Activated effector memory CD4-positive, alpha-beta T cell treated with Interleukin-2 at 50 U/mL for 16 hours (primary cell): ENCODE data around the gene DDX3Y.

Source experiments
- DNase-seq: peaks from one replicate; pipeline ENCODE4 v3.0.0-alpha.2; 2020

DDX3Y gene

DNA sequence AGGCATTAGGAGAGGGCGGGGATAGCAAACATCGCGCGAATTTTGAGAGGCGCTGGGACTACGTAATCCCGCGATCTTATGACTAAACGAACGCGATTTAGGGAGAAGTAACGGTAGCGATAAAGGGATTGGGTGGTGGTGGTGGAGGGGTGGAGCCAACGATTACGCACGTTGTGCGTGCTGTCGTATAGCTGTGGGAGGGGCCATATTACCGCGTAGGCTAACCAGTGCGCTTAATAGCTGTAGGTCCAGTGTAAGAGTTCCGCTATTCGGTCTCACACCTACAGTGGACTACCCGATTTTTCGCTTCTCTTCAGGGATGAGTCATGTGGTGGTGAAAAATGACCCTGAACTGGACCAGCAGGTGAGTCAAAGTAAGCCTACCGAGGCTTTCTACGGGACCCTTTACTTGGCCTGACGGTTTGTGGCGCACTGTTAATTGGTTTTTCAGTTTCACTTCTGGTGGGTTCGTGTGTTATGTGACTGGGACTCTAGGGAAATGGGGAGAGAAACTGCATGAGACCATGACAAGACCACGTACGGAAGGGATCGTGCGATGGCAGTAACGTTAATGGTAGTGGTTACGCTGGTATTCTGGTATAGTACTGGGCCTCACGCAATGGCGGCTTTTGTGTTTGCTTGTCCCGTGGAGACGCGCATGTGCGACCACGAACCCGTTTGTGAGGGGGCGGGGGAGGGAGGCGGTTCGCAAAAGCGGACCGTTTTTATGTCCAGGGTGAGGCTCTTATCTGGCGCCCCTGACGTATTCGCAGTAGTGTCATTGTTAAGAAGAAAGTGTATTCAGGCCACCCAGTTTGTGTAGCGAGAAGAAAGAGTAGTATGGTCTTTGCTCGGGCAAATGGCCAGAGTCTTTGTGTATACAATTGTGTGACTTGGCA is at the start of gene DDX3Y:
TSS of gene DDX3Y (plus strand) at position 251 of the 899 bp plus-strand sequence. CDS start at position 320, 69 bp downstream.
- DNase-seq: peak; percentile 75

DNA sequence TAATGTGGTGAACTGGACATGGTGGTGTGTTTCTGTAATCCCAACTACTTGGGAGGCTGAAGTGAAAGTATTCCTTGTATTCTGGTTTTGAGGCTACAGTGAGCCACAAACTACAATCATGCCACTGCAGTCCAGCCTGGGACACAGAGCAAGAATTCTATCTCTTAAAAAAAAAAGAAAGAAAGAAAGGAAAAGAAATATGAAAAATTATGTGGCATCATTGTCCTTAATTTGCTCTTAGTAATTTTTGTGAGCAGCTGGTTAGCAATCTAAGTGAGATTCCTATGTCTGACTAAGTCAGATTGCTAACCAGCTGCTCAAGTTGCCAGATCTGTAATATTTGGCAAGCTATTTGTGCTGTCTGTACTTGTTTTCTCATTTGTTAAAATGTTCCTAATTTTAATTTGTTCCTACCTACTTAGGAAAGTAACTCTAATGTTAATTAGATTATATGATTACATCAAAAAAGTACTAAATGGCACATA is 48.8 kb upstream of the DDX3Y start:
- DNase-seq: no peak

- DNase-seq: no peak
Measured at GRCh38 chrY:12867960-12868359, 36.7 kb upstream of the DDX3Y start.

- no peak for DNase-seq
Measured at GRCh38 chrY:12896973-12897372, 7.7 kb upstream of the DDX3Y start.

GRCh38 chrY:12898604-12899003 is 6.1 kb upstream of the DDX3Y start:
- no peak for DNase-seq

DNA sequence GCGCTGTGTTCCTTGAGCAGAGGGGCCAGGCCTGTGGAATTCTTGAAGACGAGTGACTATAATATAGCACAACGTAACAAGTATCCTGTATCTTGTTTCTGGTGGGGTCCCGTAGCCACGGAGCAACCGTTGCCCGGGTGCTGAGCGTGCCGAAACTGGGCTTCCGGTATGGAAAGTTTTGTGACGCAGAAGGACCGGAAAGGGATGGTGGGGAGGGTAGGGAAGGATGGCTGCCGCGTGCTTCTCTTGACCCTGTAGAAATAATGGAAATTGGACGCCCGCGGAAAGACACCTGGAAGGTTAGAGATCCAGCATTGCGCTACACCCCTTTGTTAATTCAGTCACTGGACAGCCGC is 827 bp downstream of the DDX3Y start:
- peak; percentile 51 for DNase-seq

- no peak for DNase-seq
Measured at GRCh38 chrY:12905895-12906294, 1.2 kb downstream of the DDX3Y start.

GRCh38 chrY:12913541-12913940 is 8.9 kb downstream of the DDX3Y start:
- DNase-seq: no peak

DNA sequence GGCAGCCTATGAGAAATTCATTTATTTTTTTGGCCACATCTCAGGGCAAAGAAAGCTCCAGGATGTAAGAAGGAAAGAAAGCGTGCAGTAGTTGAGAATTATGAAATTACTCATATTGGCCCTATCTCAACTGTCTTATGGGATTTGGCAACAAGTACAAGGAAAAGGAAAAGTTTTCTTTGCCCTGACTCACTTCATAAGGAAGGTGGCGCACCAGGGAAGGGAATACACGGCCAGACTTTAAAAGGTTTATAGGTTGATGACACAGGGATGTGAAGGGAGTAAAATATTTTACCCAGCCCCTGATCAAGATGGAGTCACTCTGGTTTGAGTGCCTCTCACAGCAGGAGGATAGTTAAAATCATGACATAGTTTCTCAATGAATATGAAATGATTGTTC is 23.4 kb downstream of the DDX3Y start:
- no peak for DNase-seq

- DNase-seq: no peak
Measured at GRCh38 chrY:12941725-12942687, 37.3 kb downstream of the DDX3Y start.
